ENCODE results near the gene PLEKHA4. TPM values are rescaled to one million over a fixed set of nuclear protein-coding genes. Genes with fewer than 3 reads are reported as not detected.

The PLEKHA4 gene
- total and polyA plus RNA-seq, 10 of the 15 experiments (the other 5 are each of a cell fraction or from before 2014, with no cell fraction given) = 0.13 to 10.0 (median 6.4) TPM; not detected in 1

- TF ChIP-seq E2F8 (IDR thresholded peaks at IDR 0.05; ENCODE audit: low read depth, partially characterized antibody) (no peak), ATF2 (IDR thresholded peaks at IDR 0.05; ENCODE audit: low read length) (no peak; the same call in 1 of the 2 replicates), ZNF24 (IDR thresholded peaks at IDR 0.05) (no peak), SREBF2 (IDR thresholded peaks at IDR 0.05; ENCODE audit: low read length) (no peak), YY1 (IDR thresholded peaks at IDR 0.05; ENCODE audit: low read depth, low read length) (peak; percentile 31; the same call in 1 of the 2 replicates), ZBTB40 (IDR thresholded peaks at IDR 0.05; ENCODE audit: borderline replicate concordance) (peak; percentile 61; the same call in 1 of the 2 replicates), YBX1 (IDR thresholded peaks at IDR 0.05) (no peak), SIN3A (IDR thresholded peaks at IDR 0.05; ENCODE audit: low read depth, low read length) (peak; percentile 85; the same call in 1 of the 2 replicates), IKZF1 (conservative IDR thresholded peaks at IDR 0.05) (no peak), BRCA1 (IDR thresholded peaks at IDR 0.05; ENCODE audit: low read depth, low read length) (peak; percentile 36; the same call in 1 of the 2 replicates), IRF4 (IDR thresholded peaks at IDR 0.05; ENCODE audit: low read depth, low read length) (no peak), TBL1XR1 (IDR thresholded peaks at IDR 0.05; ENCODE audit: low read depth, low read length) (no peak), CREM (IDR thresholded peaks at IDR 0.05; ENCODE audit: low read depth) (peak; percentile 50; the same call in 1 of the 2 replicates), MTA2 (IDR thresholded peaks at IDR 0.05; ENCODE audit: low read depth) (no peak), MLLT1 (IDR thresholded peaks at IDR 0.05) (0 out of 2 replicates have a peak, but pooled peaks have one; percentile 84), BACH1 (IDR thresholded peaks at IDR 0.05; ENCODE audit: borderline replicate concordance) (peak; percentile 17; the same call in 1 of the 2 replicates), ZNF622 (IDR thresholded peaks at IDR 0.05) (no peak), ZNF207 (IDR thresholded peaks at IDR 0.05; ENCODE audit: borderline replicate concordance) (no peak), FOS (IDR thresholded peaks at IDR 0.05; ENCODE audit: borderline replicate concordance, extremely low read depth, insufficient read length) (no peak), RFX5 (IDR thresholded peaks at IDR 0.05; ENCODE audit: low read depth, low read length) (no peak), CREB1 (IDR thresholded peaks at IDR 0.05; ENCODE audit: low read depth) (no peak), KDM1A (IDR thresholded peaks at IDR 0.05; ENCODE audit: borderline replicate concordance) (no peak), STAT1 (conservative IDR thresholded peaks at IDR 0.05) (no peak; the same call in 1 of the 2 replicates)
Measured at GRCh38 chr19:48872884-48873475, 4.6 kb upstream of the PLEKHA4 start (continued).
